ENCODE data around the gene ATXN3L.

GRCh38 chrX:13307041-13307440 lies 12.8 kb downstream of the ATXN3L start:
- no peak for TF ChIP-seq POLR2A (IDR thresholded peaks at IDR 0.05; ENCODE audit: low read depth, low read length)
- no peak for TF ChIP-seq POLR2AphosphoS5 (IDR thresholded peaks at IDR 0.05; ENCODE audit: low read depth, low read length)
- no peak for TF ChIP-seq TAF1 (IDR thresholded peaks at IDR 0.05; ENCODE audit: borderline replicate concordance, low read depth, low read length)
